Keratinocyte (primary cell): ENCODE results near the gene RPS27A. TPM values are rescaled to one million over a fixed set of nuclear protein-coding genes. Genes with fewer than 3 reads are reported as not detected.

ENCODE experiments used
- DNase-seq: peaks from one replicate; pipeline ENCODE4 v3.0.0-alpha.2; 2011; ENCODE audit warnings: low read depth, missing footprints, low spot score
- FAIRE-seq: peaks from 2 replicates; lab custom pipeline; 2011; peaks lifted over from hg19 to GRCh38; lab: Jason Lieb, UNC
- H2AFZ ChIP-seq: 2 replicates; pipeline ENCODE4 v1.6.0; 2012; ENCODE audit warnings: low read length, control low read depth, inconsistent platforms; ENCODE audit not compliant: control insufficient read depth
- H3K27ac ChIP-seq: 2 replicates; pipeline ENCODE4 v1.5.1; 2011; ENCODE audit warnings: low read length; ENCODE audit not compliant: control insufficient read depth, insufficient read depth
- H3K27me3 ChIP-seq: 3 replicates; pipeline ENCODE4 v1.6.0; 2011; ENCODE audit warnings: low read length; ENCODE audit not compliant: control insufficient read depth, insufficient read depth; ENCODE audit errors: extremely low read depth
- H3K36me3 ChIP-seq, 2 experiments: 2 replicates in 1 of 2; 3 replicates in 1 of 2; pipeline ENCODE4 v1.5.1; 2011; ENCODE audit warnings: low read length in 2 of 2, mild to moderate bottlenecking in 1 of 2; ENCODE audit not compliant: control insufficient read depth in 2 of 2, insufficient read depth in 2 of 2; ENCODE audit errors: extremely low read depth in 1 of 2
- H3K4me1 ChIP-seq: 3 replicates; pipeline ENCODE4 v1.5.1; 2011; ENCODE audit warnings: low read length; ENCODE audit not compliant: control insufficient read depth, insufficient read depth; ENCODE audit errors: extremely low read depth
- H3K4me2 ChIP-seq: 3 replicates; pipeline ENCODE4 v1.6.0; 2011; ENCODE audit warnings: low read depth, low read length; ENCODE audit not compliant: control insufficient read depth, insufficient read depth; ENCODE audit errors: extremely low read depth
- H3K4me3 ChIP-seq, 3 experiments: fragments of 200-600 bp in 1 of 3; sonication (generic) in 1 of 3; 2 replicates in 2 of 3; 3 replicates in 1 of 3; pipeline ENCODE4 v1.5.1; 2011 to 2016; ENCODE audit warnings: low read length in 3 of 3, mild to moderate bottlenecking in 3 of 3, control low read depth in 2 of 3, inconsistent platforms in 1 of 3, low read depth in 1 of 3, mixed read lengths in 1 of 3, mixed run types in 1 of 3, moderate library complexity in 1 of 3; ENCODE audit not compliant: control insufficient read depth in 2 of 3, insufficient read depth in 2 of 3; ENCODE audit errors: extremely low read depth in 1 of 3
- H3K79me2 ChIP-seq: 2 replicates; pipeline ENCODE4 v1.6.0; 2012; ENCODE audit warnings: low read length; ENCODE audit not compliant: control insufficient read depth, insufficient read depth
- H3K9ac ChIP-seq: 3 replicates; pipeline ENCODE4 v1.6.0; 2011; ENCODE audit warnings: low read length; ENCODE audit not compliant: control insufficient read depth, insufficient read depth; ENCODE audit errors: extremely low read depth
- H3K9me1 ChIP-seq: 3 replicates; pipeline ENCODE4 v1.6.0; 2011; ENCODE audit warnings: low read length; ENCODE audit not compliant: control insufficient read depth, insufficient read depth; ENCODE audit errors: extremely low read depth
- H3K9me3 ChIP-seq: 2 replicates; pipeline ENCODE4 v1.5.1; 2012; ENCODE audit warnings: low read depth, low read length; ENCODE audit not compliant: control insufficient read depth
- H4K20me1 ChIP-seq: 3 replicates; pipeline ENCODE4 v1.6.0; 2011; ENCODE audit warnings: low read length; ENCODE audit not compliant: control insufficient read depth, insufficient read depth; ENCODE audit errors: extremely low read depth
- CTCF ChIP-seq, 3 experiments: IDR thresholded peaks in 1 of 3; conservative IDR thresholded peaks in 1 of 3; optimal IDR thresholded peaks in 1 of 3; 2 replicates in 2 of 3; 3 replicates in 1 of 3; pipeline versions ENCODE3 to v1.5.1; 2011; ENCODE audit warnings: low read length in 3 of 3, mild to moderate bottlenecking in 3 of 3, moderate library complexity in 2 of 3, control low read depth in 1 of 3, inconsistent platforms in 1 of 3; ENCODE audit not compliant: insufficient read depth in 2 of 3; ENCODE audit errors: extremely low read depth in 1 of 3
- EZH2 ChIP-seq: IDR thresholded peaks from one replicate; pipeline ENCODE4 v1.6.1; 2012; ENCODE audit warnings: inconsistent platforms, mild to moderate bottlenecking, low read length, moderate library complexity
- dilution Hi-C: fragments of 300-500 bp; cut with MboI; formaldehyde crosslinking; loops from one replicate; pipeline ENCODE4 v1.7.0; 2020; ENCODE audit warnings: low sequenced_read_pairs; ENCODE audit not compliant: extremely low pct_ligation_motif_present
- polyA plus RNA-seq, 5 experiments: library from polyadenylated mRNA; depleted of rRNA in 3 of 5; stranded (reverse) in 3 of 5; stranded (forward) in 1 of 5; unstranded in 1 of 5; fragments of >200 nt; gene quantifications; 1 replicate in 1 of 5; 2 replicates in 3 of 5; 3 replicates in 1 of 5; pipeline versions ENCODE4 v1.2.1 to v1.2.3, GENCODE V29; 2011 to 2012; ENCODE audit warnings: missing spikeins in 2 of 5, low read depth in 1 of 5, low replicate concordance in 1 of 5

RPS27A gene
- polyA plus RNA-seq, 1 donor (not counting 4 experiments of a cell fraction or from before 2014, with no cell fraction given): 2,341 TPM

GRCh38 chr2:55213822-55214221 is 18.7 kb upstream of the RPS27A start:
- H3K36me3 ChIP-seq: no peaks in the 10 kb centered on the region
- no peaks in the 10 kb centered on the region for H4K20me1 ChIP-seq
- no peak overlapping the region for H3K4me2 ChIP-seq
- dilution Hi-C loops: no loop called here
- FAIRE-seq: no peak
- no peak overlapping the region for H2AFZ ChIP-seq
- no peak overlapping the region for H3K9ac ChIP-seq
- no peak for DNase-seq
- no peak overlapping the region for H3K27ac ChIP-seq
- H3K4me1 ChIP-seq: no peaks in the 10 kb centered on the region
- H3K79me2 ChIP-seq: no peaks in the 10 kb centered on the region
- H3K27me3 ChIP-seq: no peaks in the 10 kb centered on the region
- H3K9me1 ChIP-seq: no peaks in the 10 kb centered on the region
- TF ChIP-seq EZH2: no peak
- H3K4me3 ChIP-seq: no peak overlapping the region
- no peaks in the 10 kb centered on the region for H3K9me3 ChIP-seq

GRCh38 chr2:55223958-55224760 is 8.3 kb upstream of the RPS27A start:
- Histone ChIP-seq H3K79me2 (peaks cover 25% of the 10 kb centered on the region), H3K9me3 (no peaks in the 10 kb centered on the region), H3K9me1 (no peaks in the 10 kb centered on the region), H2AFZ (no peak overlapping the region), H3K27me3 (no peaks in the 10 kb centered on the region), H3K27ac (no peak overlapping the region), H4K20me1 (no peaks in the 10 kb centered on the region), H3K4me3 (no peak overlapping the region), H3K4me1 (peaks cover 4% of the 10 kb centered on the region), H3K4me2 (peak overlapping the region; percentile 74), H3K36me3 (peaks cover 0 to 4% of the 10 kb centered on the region in 2 experiments), H3K9ac (no peak overlapping the region)
- DNase-seq: no peak
- no peak for TF ChIP-seq EZH2
- no peak for TF ChIP-seq CTCF (optimal IDR thresholded peaks at IDR 0.05 in 1 of 3, IDR thresholded peaks at IDR 0.05 in 1 of 3, conservative IDR thresholded peaks at IDR 0.05 in 1 of 3; ENCODE audit: extremely low read depth in 1 of 3, insufficient read depth in 2 of 3, low read length in 3 of 3)
- dilution Hi-C loops: no loop called here
- no peak for FAIRE-seq
